C4-2B (cell line): ENCODE measurements around the gene GRIP1.

Experiments used
- ZFX ChIP-seq: fragments of 450-650 bp; IDR thresholded peaks from 2 replicates; pipeline ENCODE4 v1.6.1; 2017
- TF ChIP-seq, protein P1 (sequence below): fragments of 450-650 bp; conservative IDR thresholded peaks from 2 replicates; pipeline ENCODE4 v1.5.1; 2017; ENCODE audit warnings: mild to moderate bottlenecking

DNA sequence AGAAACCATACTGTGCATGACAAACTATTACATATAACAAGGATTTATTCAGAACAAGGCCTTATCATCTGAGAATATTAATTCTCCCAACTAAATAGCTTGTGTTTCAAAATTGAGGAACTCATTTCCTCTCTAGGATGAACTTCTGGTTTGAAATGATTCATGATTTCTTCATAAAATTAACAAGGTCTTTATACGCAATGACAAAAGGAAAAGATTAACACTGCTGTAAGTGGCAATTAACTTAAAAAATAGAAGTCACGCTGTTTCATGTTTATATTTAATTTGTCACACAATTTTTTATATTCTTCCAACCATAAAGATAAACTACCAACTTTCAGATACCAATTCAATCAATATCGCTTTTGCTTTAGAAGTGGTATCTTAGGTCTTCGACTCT, 80.8 kb downstream of the GRIP1 start:
- TF ChIP-seq, protein P1, sequence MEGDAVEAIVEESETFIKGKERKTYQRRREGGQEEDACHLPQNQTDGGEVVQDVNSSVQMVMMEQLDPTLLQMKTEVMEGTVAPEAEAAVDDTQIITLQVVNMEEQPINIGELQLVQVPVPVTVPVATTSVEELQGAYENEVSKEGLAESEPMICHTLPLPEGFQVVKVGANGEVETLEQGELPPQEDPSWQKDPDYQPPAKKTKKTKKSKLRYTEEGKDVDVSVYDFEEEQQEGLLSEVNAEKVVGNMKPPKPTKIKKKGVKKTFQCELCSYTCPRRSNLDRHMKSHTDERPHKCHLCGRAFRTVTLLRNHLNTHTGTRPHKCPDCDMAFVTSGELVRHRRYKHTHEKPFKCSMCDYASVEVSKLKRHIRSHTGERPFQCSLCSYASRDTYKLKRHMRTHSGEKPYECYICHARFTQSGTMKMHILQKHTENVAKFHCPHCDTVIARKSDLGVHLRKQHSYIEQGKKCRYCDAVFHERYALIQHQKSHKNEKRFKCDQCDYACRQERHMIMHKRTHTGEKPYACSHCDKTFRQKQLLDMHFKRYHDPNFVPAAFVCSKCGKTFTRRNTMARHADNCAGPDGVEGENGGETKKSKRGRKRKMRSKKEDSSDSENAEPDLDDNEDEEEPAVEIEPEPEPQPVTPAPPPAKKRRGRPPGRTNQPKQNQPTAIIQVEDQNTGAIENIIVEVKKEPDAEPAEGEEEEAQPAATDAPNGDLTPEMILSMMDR = no peak
- TF ChIP-seq ZFX = no peak
